ENCODE measurements around the gene NUDT1.
A peak's percentile ranks its signal among the peaks of the same experiment; 100 is the strongest.

The NUDT1 gene

GRCh38 chr7:2237109-2237602 is 4.9 kb upstream of the NUDT1 start:
- Histone ChIP-seq H3K9me3 (ENCODE audit: control extremely low read depth in 1 of 5, control insufficient read depth in 4 of 5, insufficient read depth in 2 of 5, low read depth in 1 of 5, low read length in 4 of 5) (no peaks in the 10 kb centered on the region), H3K27ac (ENCODE audit: insufficient read depth in 1 of 2, low read depth in 1 of 2, low read length in 2 of 2, poor library complexity in 1 of 2, severe bottlenecking in 2 of 2) (no peak overlapping the region), H3K27me3 (replicated peaks in 2 of 5; ENCODE audit: control insufficient read depth in 4 of 5, insufficient read depth in 5 of 5, low read length in 4 of 5) (no peaks in the 10 kb centered on the region), H3K4me3 (ENCODE audit: control insufficient read depth in 1 of 7, extremely low read depth in 1 of 7, insufficient read depth in 4 of 7, low read depth in 2 of 7, low read length in 6 of 7) (no peak overlapping the region), H3K4me1 (ENCODE audit: control extremely low read depth in 1 of 4, control insufficient read depth in 4 of 4, insufficient read depth in 4 of 4, low read length in 3 of 4) (peaks cover 4 to 20% (median 19%) of the 10 kb centered on the region in 4 experiments), H3K36me3 (ENCODE audit: control insufficient read depth in 4 of 4, insufficient read depth in 4 of 4, low read length in 3 of 4) (peaks cover 13 to 51% (median 34%) of the 10 kb centered on the region in 4 experiments)
- ChIA-PET CTCF (interaction anchor here (1.4 to 2.6 kb wide), 3 partner anchors 11 to 101 kb away, joined by 3 to 10 read pairs (median 3); no protein-coding TSS in a partner anchor), POLR2A (interaction anchor here (0.6 kb wide), 1 partner anchor 168 kb away, joined by 3 read pairs; no protein-coding TSS in a partner anchor)
- 97% methylated on average over 10 of the region's 12 CpGs for WGBS (ENCODE audit: insufficient coverage)
- peak in 2 of 3 donors; percentile 33 to 59 for DNase-seq

DNA sequence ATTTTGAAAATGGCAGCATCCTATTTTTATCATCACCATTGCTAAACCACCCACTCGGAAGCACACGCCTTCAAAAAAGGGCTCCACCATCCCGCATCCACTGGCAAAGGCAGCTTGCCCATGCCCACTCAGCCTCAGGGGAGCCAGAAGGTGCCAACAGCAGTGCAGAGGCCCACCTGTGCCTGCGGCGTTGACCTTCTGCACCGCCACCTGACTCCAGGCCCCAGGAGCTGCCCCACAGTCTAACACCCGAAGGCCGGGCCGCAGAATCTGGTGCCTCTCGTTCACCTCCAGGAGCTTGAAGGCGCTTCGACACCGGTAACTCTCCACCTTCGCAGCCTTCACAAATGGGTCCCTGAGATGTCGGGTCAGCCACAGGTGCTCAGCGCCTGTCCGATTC is 2.8 kb upstream of the NUDT1 start:
- no peak overlapping the region for H3K4me3 ChIP-seq (ENCODE audit: control insufficient read depth in 1 of 7, extremely low read depth in 1 of 7, insufficient read depth in 4 of 7, low read depth in 2 of 7, low read length in 6 of 7)
- H3K4me1 ChIP-seq (ENCODE audit: control extremely low read depth in 1 of 4, control insufficient read depth in 4 of 4, insufficient read depth in 4 of 4, low read length in 3 of 4) = peaks cover 0 to 33% (median 31%) of the 10 kb centered on the region in 4 experiments
- POLR2A ChIA-PET = interaction anchor here (0.7 kb wide), 1 partner anchor 182 kb away, joined by 3 read pairs; no protein-coding TSS in a partner anchor
- DNase-seq = no peak
- H3K27ac ChIP-seq (ENCODE audit: insufficient read depth in 1 of 2, low read depth in 1 of 2, low read length in 2 of 2, poor library complexity in 1 of 2, severe bottlenecking in 2 of 2) = no peak overlapping the region
- CTCF ChIA-PET = interaction anchor here (1.1 to 1.7 kb wide), 5 partner anchors 9 to 79 kb away, joined by 3 to 4 read pairs (median 3); no protein-coding TSS in a partner anchor
- WGBS (ENCODE audit: insufficient coverage) = 98% methylated on average over 17 of the region's 17 CpGs
- no peaks in the 10 kb centered on the region for H3K9me3 ChIP-seq (ENCODE audit: control extremely low read depth in 1 of 5, control insufficient read depth in 4 of 5, insufficient read depth in 2 of 5, low read depth in 1 of 5, low read length in 4 of 5)
- no peaks in the 10 kb centered on the region for H3K27me3 ChIP-seq (replicated peaks in 2 of 5; ENCODE audit: control insufficient read depth in 4 of 5, insufficient read depth in 5 of 5, low read length in 4 of 5)
- H3K36me3 ChIP-seq (ENCODE audit: control insufficient read depth in 4 of 4, insufficient read depth in 4 of 4, low read length in 3 of 4) = peaks cover 13 to 50% (median 33%) of the 10 kb centered on the region in 4 experiments

DNA sequence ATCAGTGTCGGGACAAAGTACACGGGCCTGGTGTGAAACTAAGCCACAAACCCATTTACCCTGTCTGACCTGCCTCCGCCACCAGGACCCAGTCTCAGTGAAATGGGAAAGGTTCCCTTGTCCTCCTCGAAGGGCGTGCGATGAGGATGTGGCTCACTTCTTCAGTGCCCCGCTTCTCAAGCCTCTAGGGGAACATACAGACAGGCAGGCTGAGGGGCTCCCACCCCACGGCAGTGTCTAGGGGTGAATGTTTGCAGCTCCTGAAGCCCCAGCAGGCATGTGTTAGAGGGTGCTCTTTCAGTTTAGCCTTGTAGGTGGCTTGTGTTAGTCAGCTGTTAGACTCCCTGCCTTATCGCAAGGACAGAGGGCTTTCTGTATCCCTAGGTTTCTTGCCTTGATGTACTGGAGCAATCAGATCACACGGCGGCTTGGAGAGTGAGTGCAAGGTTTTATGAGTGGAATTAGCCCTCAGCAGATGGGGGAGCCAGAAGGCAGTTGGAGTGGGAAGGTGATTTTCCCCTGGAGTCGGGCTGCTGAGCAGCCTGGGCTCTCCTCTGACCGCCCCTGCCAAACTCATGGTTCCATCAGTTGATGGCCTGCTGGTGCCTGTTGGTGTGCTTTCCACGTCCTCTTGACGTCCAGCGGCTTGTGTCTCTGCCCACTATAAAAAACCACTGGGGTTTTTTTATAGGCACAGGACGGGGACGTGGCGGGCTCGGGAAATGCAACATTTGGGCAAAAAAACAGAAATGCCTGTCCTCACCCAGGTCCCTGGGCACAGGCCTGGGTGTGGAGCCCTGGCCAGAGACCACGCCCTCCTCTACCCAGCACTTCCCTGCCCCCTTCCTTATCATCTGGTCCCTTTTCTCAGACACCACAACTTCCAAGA is 759 bp downstream of the NUDT1 start:
- CTCF ChIA-PET = interaction anchor here (1.5 kb wide), 1 partner anchor 25 kb away, joined by 3 read pairs; no protein-coding TSS in a partner anchor
- Histone ChIP-seq H3K27me3 (replicated peaks in 2 of 5; ENCODE audit: control insufficient read depth in 4 of 5, insufficient read depth in 5 of 5, low read length in 4 of 5) (no peaks in the 10 kb centered on the region), H3K36me3 (ENCODE audit: control insufficient read depth in 4 of 4, insufficient read depth in 4 of 4, low read length in 3 of 4) (peaks cover 2 to 27% (median 13%) of the 10 kb centered on the region in 4 experiments), H3K4me1 (ENCODE audit: control extremely low read depth in 1 of 4, control insufficient read depth in 4 of 4, insufficient read depth in 4 of 4, low read length in 3 of 4) (peaks cover 0 to 68% (median 63%) of the 10 kb centered on the region in 4 experiments), H3K9me3 (ENCODE audit: control extremely low read depth in 1 of 5, control insufficient read depth in 4 of 5, insufficient read depth in 2 of 5, low read depth in 1 of 5, low read length in 4 of 5) (no peaks in the 10 kb centered on the region), H3K27ac (ENCODE audit: insufficient read depth in 1 of 2, low read depth in 1 of 2, low read length in 2 of 2, poor library complexity in 1 of 2, severe bottlenecking in 2 of 2) (peak overlapping the region; percentile 40 to 83), H3K4me3 (ENCODE audit: control insufficient read depth in 1 of 7, extremely low read depth in 1 of 7, insufficient read depth in 4 of 7, low read depth in 2 of 7, low read length in 6 of 7) (peak overlapping the region; percentile 83 to 93 (median 87))
- 41% methylated on average over 20 of the region's 21 CpGs for WGBS (ENCODE audit: insufficient coverage)
- POLR2A ChIA-PET = interaction anchor here (1.1 to 1.9 kb wide), 2 partner anchors 10 to 123 kb away, joined by 3 to 5 read pairs; partner anchors contain the start of gene MAD1L1
- peak in 2 of 3 donors; percentile 55 to 64 for DNase-seq

DNA sequence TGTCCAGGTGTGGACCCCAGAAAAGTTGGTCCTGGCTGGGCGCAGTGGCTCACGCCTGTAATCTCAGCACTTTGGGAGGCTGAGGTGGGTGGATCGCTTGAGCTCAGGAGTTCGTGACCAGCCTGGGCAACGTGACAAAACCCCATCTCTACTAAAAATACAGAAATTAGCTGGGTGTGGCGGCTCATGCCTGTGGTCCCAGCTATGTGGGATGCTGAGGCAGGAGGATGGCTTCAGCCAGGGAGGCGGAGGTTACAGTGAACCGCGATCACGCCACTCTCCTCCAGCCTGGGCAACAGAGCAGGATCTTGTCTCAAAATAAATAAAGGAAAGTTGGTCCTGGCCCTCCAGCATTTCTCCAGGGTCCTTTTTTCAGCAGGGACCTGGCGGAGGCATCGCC is 1.4 kb downstream of the NUDT1 start:
- Histone ChIP-seq H3K4me3 (ENCODE audit: control insufficient read depth in 1 of 7, extremely low read depth in 1 of 7, insufficient read depth in 4 of 7, low read depth in 2 of 7, low read length in 6 of 7) (peak overlapping the region in 1 of 7 experiments; percentile 91), H3K36me3 (ENCODE audit: control insufficient read depth in 4 of 4, insufficient read depth in 4 of 4, low read length in 3 of 4) (peaks cover under 1 to 24% (median 8%) of the 10 kb centered on the region in 4 experiments), H3K4me1 (ENCODE audit: control extremely low read depth in 1 of 4, control insufficient read depth in 4 of 4, insufficient read depth in 4 of 4, low read length in 3 of 4) (peaks cover 0 to 72% (median 69%) of the 10 kb centered on the region in 4 experiments), H3K27me3 (replicated peaks in 2 of 5; ENCODE audit: control insufficient read depth in 4 of 5, insufficient read depth in 5 of 5, low read length in 4 of 5) (no peaks in the 10 kb centered on the region), H3K27ac (ENCODE audit: insufficient read depth in 1 of 2, low read depth in 1 of 2, low read length in 2 of 2, poor library complexity in 1 of 2, severe bottlenecking in 2 of 2) (no peak overlapping the region), H3K9me3 (ENCODE audit: control extremely low read depth in 1 of 5, control insufficient read depth in 4 of 5, insufficient read depth in 2 of 5, low read depth in 1 of 5, low read length in 4 of 5) (no peaks in the 10 kb centered on the region)
- ChIA-PET POLR2A (no interaction called here), CTCF (interaction anchor here (1.5 kb wide), 1 partner anchor 26 kb away, joined by 3 read pairs; no protein-coding TSS in a partner anchor)
- 93% methylated on average over 9 of the region's 12 CpGs for WGBS (ENCODE audit: insufficient coverage)
- DNase-seq = no peak

DNA sequence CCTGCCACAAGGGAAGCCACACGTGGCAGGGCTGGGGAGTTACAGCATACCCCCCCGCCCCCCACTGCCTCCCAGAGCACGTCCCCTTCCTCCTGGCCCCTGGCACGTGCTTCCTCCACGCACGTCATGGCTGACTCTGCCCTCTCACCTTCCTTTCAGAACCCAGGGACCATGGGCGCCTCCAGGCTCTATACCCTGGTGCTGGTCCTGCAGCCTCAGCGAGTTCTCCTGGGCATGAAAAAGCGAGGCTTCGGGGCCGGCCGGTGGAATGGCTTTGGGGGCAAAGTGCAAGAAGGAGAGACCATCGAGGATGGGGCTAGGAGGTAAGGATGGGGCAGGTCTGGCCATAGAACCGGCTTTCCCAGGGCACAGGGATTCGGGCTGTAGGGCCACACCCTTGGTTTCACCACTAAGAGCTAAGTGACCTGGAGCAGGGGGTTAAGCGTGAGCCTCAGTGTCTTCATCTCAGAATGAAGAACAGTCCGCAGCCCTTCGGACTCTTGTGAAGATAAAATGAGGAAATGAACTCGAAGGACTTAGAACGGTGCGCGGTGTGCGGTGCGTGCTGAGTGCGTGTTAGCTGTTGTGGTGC is 2.5 kb downstream of the NUDT1 start:
- POLR2A ChIA-PET = interaction anchor here (1.1 kb wide), 1 partner anchor 103 kb away, joined by 3 read pairs; no protein-coding TSS in a partner anchor

DNA sequence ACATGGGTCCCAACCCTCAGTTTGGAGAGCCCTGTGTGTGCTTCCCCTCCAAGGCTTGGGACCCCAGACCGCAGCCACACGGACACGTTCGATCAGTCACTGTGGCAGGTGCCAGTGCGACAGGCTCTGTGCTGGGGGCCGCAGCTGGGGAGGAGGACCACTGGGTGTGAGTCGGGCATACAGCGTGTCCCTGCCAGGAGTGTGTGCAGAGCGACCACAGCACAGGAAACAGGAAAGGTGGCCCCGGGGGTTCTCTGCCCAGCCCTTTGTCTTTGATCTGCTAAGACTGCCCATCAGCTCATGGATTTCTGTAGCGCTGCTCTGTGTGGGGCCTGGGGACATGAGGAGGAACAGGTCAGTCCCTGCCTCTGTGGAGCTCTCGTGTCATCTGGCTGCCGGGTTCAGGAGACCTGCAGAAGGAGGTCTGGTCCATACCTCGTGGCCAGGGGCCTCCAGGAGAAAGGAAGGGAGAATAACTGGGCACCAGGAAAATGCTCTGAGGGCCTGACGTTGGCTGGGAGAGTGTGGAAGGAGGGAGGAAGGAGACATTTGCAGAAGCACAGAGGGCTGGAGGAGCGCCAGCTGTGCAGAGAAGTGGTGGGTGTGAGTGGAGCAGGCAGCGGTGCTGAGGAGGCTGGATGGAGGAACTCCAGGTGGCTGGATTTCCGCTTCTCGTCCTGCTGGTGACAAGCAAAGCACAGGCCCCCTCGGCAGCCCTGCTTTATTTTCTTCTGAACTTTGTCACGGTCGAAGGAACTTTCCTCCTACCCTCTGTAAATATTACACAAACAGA is 4.1 kb downstream of the NUDT1 start:
- Histone ChIP-seq H3K36me3 (ENCODE audit: control insufficient read depth in 4 of 4, insufficient read depth in 4 of 4, low read length in 3 of 4) (peaks cover 0 to 15% (median 1%) of the 10 kb centered on the region in 4 experiments), H3K9me3 (ENCODE audit: control extremely low read depth in 1 of 5, control insufficient read depth in 4 of 5, insufficient read depth in 2 of 5, low read depth in 1 of 5, low read length in 4 of 5) (no peaks in the 10 kb centered on the region), H3K27me3 (replicated peaks in 2 of 5; ENCODE audit: control insufficient read depth in 4 of 5, insufficient read depth in 5 of 5, low read length in 4 of 5) (no peaks in the 10 kb centered on the region), H3K4me1 (ENCODE audit: control extremely low read depth in 1 of 4, control insufficient read depth in 4 of 4, insufficient read depth in 4 of 4, low read length in 3 of 4) (peaks cover 5 to 85% (median 79%) of the 10 kb centered on the region in 4 experiments), H3K27ac (ENCODE audit: insufficient read depth in 1 of 2, low read depth in 1 of 2, low read length in 2 of 2, poor library complexity in 1 of 2, severe bottlenecking in 2 of 2) (peak overlapping the region in 1 of 2 experiments; percentile 49), H3K4me3 (ENCODE audit: control insufficient read depth in 1 of 7, extremely low read depth in 1 of 7, insufficient read depth in 4 of 7, low read depth in 2 of 7, low read length in 6 of 7) (peak overlapping the region in 5 of 7 experiments; percentile 3 to 49 (median 37))
- POLR2A ChIA-PET = no interaction called here
- 7% methylated on average over 16 of the region's 22 CpGs for WGBS (ENCODE audit: insufficient coverage)
- peak; percentile 52 to 81 (median 77) for DNase-seq
- CTCF ChIA-PET = interaction anchor here (2.4 kb wide), 1 partner anchor 102 kb away, joined by 12 read pairs; no protein-coding TSS in a partner anchor

More for the DNA sequence above, 2.5 kb downstream of the NUDT1 start:
- Histone ChIP-seq H3K4me3 (ENCODE audit: control insufficient read depth in 1 of 7, extremely low read depth in 1 of 7, insufficient read depth in 4 of 7, low read depth in 2 of 7, low read length in 6 of 7) (no peak overlapping the region), H3K27ac (ENCODE audit: insufficient read depth in 1 of 2, low read depth in 1 of 2, low read length in 2 of 2, poor library complexity in 1 of 2, severe bottlenecking in 2 of 2) (no peak overlapping the region), H3K4me1 (ENCODE audit: control extremely low read depth in 1 of 4, control insufficient read depth in 4 of 4, insufficient read depth in 4 of 4, low read length in 3 of 4) (peaks cover 5 to 83% (median 79%) of the 10 kb centered on the region in 4 experiments), H3K27me3 (replicated peaks in 2 of 5; ENCODE audit: control insufficient read depth in 4 of 5, insufficient read depth in 5 of 5, low read length in 4 of 5) (no peaks in the 10 kb centered on the region), H3K9me3 (ENCODE audit: control extremely low read depth in 1 of 5, control insufficient read depth in 4 of 5, insufficient read depth in 2 of 5, low read depth in 1 of 5, low read length in 4 of 5) (no peaks in the 10 kb centered on the region), H3K36me3 (ENCODE audit: control insufficient read depth in 4 of 4, insufficient read depth in 4 of 4, low read length in 3 of 4) (peaks cover 0 to 16% (median 2%) of the 10 kb centered on the region in 4 experiments)
- DNase-seq = peak in 1 of 3 donors; percentile 31
- 75% methylated on average over 20 of the region's 25 CpGs for WGBS (ENCODE audit: insufficient coverage)
- CTCF ChIA-PET = interaction anchor here (0.8 to 2.4 kb wide), 2 partner anchors 15 to 103 kb away, joined by 3 to 12 read pairs; no protein-coding TSS in a partner anchor

All from common myeloid progenitor, CD34-positive (primary cell).